ENCODE results near the gene THRB.

The THRB gene

DNA sequence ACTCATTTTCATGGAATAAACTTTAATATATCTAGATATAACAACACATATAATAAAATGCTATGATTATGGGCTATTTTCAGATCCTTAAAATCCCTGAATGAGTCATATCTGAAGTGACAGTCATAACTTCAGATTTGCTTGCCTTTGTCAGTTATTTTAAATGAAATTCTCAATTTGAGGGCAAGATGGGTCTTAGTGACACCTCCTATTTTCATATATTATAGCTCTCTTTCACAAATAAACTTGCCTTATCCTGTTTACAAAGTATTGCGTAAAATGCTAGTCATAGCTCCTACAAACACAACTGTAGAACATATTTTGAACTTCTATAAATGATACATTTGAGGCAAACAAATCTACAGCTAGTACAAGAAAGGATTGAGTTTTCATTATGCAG is 6.2 kb upstream of the THRB start:
- no peak for DNase-seq (ENCODE audit: low spot score)
- TF ChIP-seq, protein P1, sequence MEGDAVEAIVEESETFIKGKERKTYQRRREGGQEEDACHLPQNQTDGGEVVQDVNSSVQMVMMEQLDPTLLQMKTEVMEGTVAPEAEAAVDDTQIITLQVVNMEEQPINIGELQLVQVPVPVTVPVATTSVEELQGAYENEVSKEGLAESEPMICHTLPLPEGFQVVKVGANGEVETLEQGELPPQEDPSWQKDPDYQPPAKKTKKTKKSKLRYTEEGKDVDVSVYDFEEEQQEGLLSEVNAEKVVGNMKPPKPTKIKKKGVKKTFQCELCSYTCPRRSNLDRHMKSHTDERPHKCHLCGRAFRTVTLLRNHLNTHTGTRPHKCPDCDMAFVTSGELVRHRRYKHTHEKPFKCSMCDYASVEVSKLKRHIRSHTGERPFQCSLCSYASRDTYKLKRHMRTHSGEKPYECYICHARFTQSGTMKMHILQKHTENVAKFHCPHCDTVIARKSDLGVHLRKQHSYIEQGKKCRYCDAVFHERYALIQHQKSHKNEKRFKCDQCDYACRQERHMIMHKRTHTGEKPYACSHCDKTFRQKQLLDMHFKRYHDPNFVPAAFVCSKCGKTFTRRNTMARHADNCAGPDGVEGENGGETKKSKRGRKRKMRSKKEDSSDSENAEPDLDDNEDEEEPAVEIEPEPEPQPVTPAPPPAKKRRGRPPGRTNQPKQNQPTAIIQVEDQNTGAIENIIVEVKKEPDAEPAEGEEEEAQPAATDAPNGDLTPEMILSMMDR (IDR thresholded peaks at IDR 0.05; ENCODE audit: borderline replicate concordance, control extremely low read depth, extremely low read depth, insufficient read depth, missing control alignments) = no peak
- in situ Hi-C loops (cut with MboI; ENCODE audit: low sequenced_read_pairs, unreplicated experiment) = no loop called here

DNA sequence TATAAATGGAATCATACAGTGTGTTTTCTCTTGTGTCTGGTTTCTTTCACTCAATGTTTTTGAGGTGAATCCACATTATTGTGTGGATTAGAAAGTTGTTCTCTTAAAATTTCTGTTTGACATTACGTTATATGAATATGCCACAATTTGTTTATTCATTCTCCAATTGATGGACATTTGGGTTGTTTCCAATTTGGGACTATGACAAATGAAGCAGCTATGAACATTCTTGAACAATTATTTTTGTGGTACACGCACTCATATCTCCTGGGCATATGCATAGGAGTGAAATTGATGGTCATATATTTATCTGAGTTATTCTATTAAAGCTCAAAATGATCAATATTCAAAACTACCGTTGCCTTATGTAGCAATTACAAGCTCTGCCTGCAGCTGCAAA is 5.3 kb upstream of the THRB start:
- TF ChIP-seq, protein P1 (IDR thresholded peaks at IDR 0.05; ENCODE audit: borderline replicate concordance, control extremely low read depth, extremely low read depth, insufficient read depth, missing control alignments) = no peak
- DNase-seq (ENCODE audit: low spot score) = no peak
- in situ Hi-C loops (cut with MboI; ENCODE audit: low sequenced_read_pairs, unreplicated experiment) = loop anchor here (25.0 kb wide), 1 partner anchor 513 kb away; no protein-coding TSS in a partner anchor

DNA sequence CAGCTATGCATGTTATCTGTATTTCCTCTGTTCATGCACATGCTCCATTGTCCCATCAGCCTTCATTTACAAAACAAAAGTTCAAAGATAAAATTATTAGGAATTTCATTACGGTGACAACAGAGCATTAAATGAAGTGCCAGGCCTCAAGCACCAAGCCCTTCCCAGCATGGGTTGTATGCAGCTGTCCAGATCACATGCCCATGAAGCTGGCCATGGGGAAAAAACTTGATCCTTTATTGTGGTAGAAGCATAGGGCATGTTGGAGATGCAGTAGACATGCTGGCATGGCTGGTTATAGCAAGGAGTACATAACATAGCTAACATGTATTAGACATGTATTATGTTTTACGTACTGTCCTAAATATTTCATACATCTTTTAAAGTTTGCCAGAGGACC is 4.1 kb upstream of the THRB start:
- in situ Hi-C loops (cut with MboI; ENCODE audit: low sequenced_read_pairs, unreplicated experiment) = loop anchor here (25.0 kb wide), 1 partner anchor 511 kb away; no protein-coding TSS in a partner anchor
- DNase-seq (ENCODE audit: low spot score) = no peak
- TF ChIP-seq, protein P1 (IDR thresholded peaks at IDR 0.05; ENCODE audit: borderline replicate concordance, control extremely low read depth, extremely low read depth, insufficient read depth, missing control alignments) = no peak

DNA sequence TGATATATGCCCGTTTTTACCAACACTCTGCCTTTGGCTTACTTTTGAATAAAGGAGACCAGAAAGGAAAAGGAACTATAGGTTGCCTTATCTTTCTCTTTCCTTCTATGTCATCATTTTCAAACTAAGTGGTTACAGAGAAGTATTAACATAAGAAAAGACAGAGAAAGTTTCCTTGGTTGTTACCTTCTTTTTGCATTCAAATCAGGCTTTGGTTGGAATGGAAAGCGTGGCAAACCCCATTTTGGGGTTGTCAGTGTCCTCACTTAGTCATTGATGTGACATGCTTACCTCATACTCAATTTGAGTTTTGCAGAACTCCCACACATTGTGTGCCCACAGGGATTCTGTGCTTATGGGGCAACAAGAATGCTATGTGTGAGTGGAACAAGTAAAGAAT is 3.7 kb upstream of the THRB start:
- TF ChIP-seq, protein P1 (IDR thresholded peaks at IDR 0.05; ENCODE audit: borderline replicate concordance, control extremely low read depth, extremely low read depth, insufficient read depth, missing control alignments) = no peak
- in situ Hi-C loops (cut with MboI; ENCODE audit: low sequenced_read_pairs, unreplicated experiment) = loop anchor here (25.0 kb wide), 1 partner anchor 511 kb away; no protein-coding TSS in a partner anchor
- DNase-seq (ENCODE audit: low spot score) = no peak

- TF ChIP-seq, protein P1 (IDR thresholded peaks at IDR 0.05; ENCODE audit: borderline replicate concordance, control extremely low read depth, extremely low read depth, insufficient read depth, missing control alignments) = no peak
- DNase-seq (ENCODE audit: low spot score) = no peak
- in situ Hi-C loops (cut with MboI; ENCODE audit: low sequenced_read_pairs, unreplicated experiment) = loop anchor here (25.0 kb wide), 1 partner anchor 511 kb away; no protein-coding TSS in a partner anchor
These were observed 3.3 kb upstream of the THRB start for GRCh38 chr3:24497942-24498341.

GRCh38 chr3:24496529-24497482 is 2.2 kb upstream of the THRB start:
- DNase-seq (ENCODE audit: low spot score) = no peak
- in situ Hi-C loops (cut with MboI; ENCODE audit: low sequenced_read_pairs, unreplicated experiment) = loop anchor here (25.0 kb wide), 1 partner anchor 510 kb away; no protein-coding TSS in a partner anchor
- TF ChIP-seq, protein P1 (IDR thresholded peaks at IDR 0.05; ENCODE audit: borderline replicate concordance, control extremely low read depth, extremely low read depth, insufficient read depth, missing control alignments) = no peak

Measured in GM13976 (cell line).